ENCODE data around the gene RND2. TPM values are rescaled to one million over a fixed set of nuclear protein-coding genes. Genes with fewer than 3 reads are reported as not detected.

The RND2 gene
- total RNA-seq, 1 experiment from 2014 or later = 0.40 TPM

GRCh38 chr17:43025290-43025657, 243 bp downstream of the RND2 start:
- no peak for TF ChIP-seq CTCF (IDR thresholded peaks at IDR 0.05; ENCODE audit: unreplicated experiment)
- H3K27ac Mint-ChIP-seq (ENCODE audit: unreplicated experiment) = no peak overlapping the region

GRCh38 chr17:43025766-43026537, 921 bp downstream of the RND2 start:
- Mint-ChIP-seq H3K4me3 (ENCODE audit: low read depth, unreplicated experiment) (peak overlapping the region; percentile 79), H3K27ac (ENCODE audit: unreplicated experiment) (no peak overlapping the region), H3K36me3 (ENCODE audit: insufficient read depth, unreplicated experiment) (peaks cover 34% of the 10 kb centered on the region), H3K27me3 (ENCODE audit: unreplicated experiment) (peaks cover 43% of the 10 kb centered on the region), H3K4me1 (ENCODE audit: low read depth, unreplicated experiment) (peaks cover 10% of the 10 kb centered on the region), H3K9me3 (ENCODE audit: low read depth, unreplicated experiment) (no peaks in the 10 kb centered on the region)
- DNase-seq = no peak
- no TSS peak for BruUV-seq (replicated peaks)
- no peak for TF ChIP-seq CTCF (IDR thresholded peaks at IDR 0.05; ENCODE audit: unreplicated experiment)
- intact Hi-C loops (cut with micrococcal nuclease; ENCODE audit: unreplicated experiment) = loop anchor here (2.0 to 10.0 kb wide), 2 partner anchors 103 to 319 kb away; no protein-coding TSS in a partner anchor
- CTCF ChIA-PET = interaction anchor here (0.6 to 1.5 kb wide), 2 partner anchors 103 to 307 kb away, joined by 4 to 5 read pairs; no protein-coding TSS in a partner anchor

More at GRCh38 chr17:43025290-43025657, 243 bp downstream of the RND2 start:
- no TSS peak for BruUV-seq (replicated peaks)
- intact Hi-C loops (cut with micrococcal nuclease; ENCODE audit: unreplicated experiment) = loop anchor here (2.0 to 10.0 kb wide), 2 partner anchors 104 to 320 kb away; no protein-coding TSS in a partner anchor
- Mint-ChIP-seq H3K9me3 (ENCODE audit: low read depth, unreplicated experiment) (no peaks in the 10 kb centered on the region), H3K4me3 (ENCODE audit: low read depth, unreplicated experiment) (peak overlapping the region; percentile 79), H3K36me3 (ENCODE audit: insufficient read depth, unreplicated experiment) (peaks cover 40% of the 10 kb centered on the region), H3K27me3 (ENCODE audit: unreplicated experiment) (peaks cover 43% of the 10 kb centered on the region), H3K4me1 (ENCODE audit: low read depth, unreplicated experiment) (peaks cover 16% of the 10 kb centered on the region)
- no peak for DNase-seq
- CTCF ChIA-PET = interaction anchor here (0.6 to 1.8 kb wide), 3 partner anchors 104 to 308 kb away, joined by 4 to 28 read pairs (median 5); no protein-coding TSS in a partner anchor

GRCh38 chr17:43026595-43026994, 1.6 kb downstream of the RND2 start:
- peaks cover 27% of the 10 kb centered on the region for H3K36me3 Mint-ChIP-seq (ENCODE audit: insufficient read depth, unreplicated experiment)
- CTCF ChIA-PET = interaction anchor here (1.5 kb wide), 1 partner anchor 103 kb away, joined by 4 read pairs; no protein-coding TSS in a partner anchor
- no TSS peak for BruUV-seq (replicated peaks)
- peaks cover 43% of the 10 kb centered on the region for H3K27me3 Mint-ChIP-seq (ENCODE audit: unreplicated experiment)
- H3K4me1 Mint-ChIP-seq (ENCODE audit: low read depth, unreplicated experiment) = peaks cover 10% of the 10 kb centered on the region
- intact Hi-C loops (cut with micrococcal nuclease; ENCODE audit: unreplicated experiment) = loop anchor here (10.0 kb wide), 1 partner anchor 318 kb away; no protein-coding TSS in a partner anchor
- no peaks in the 10 kb centered on the region for H3K9me3 Mint-ChIP-seq (ENCODE audit: low read depth, unreplicated experiment)
- TF ChIP-seq CTCF (IDR thresholded peaks at IDR 0.05; ENCODE audit: unreplicated experiment) = no peak
- no peak overlapping the region for H3K27ac Mint-ChIP-seq (ENCODE audit: unreplicated experiment)
- DNase-seq = no peak
- no peak overlapping the region for H3K4me3 Mint-ChIP-seq (ENCODE audit: low read depth, unreplicated experiment)

GRCh38 chr17:43027091-43028032, 2.3 kb downstream of the RND2 start:
- no peak for TF ChIP-seq CTCF (IDR thresholded peaks at IDR 0.05; ENCODE audit: unreplicated experiment)
- intact Hi-C loops (cut with micrococcal nuclease; ENCODE audit: unreplicated experiment) = loop anchor here (10.0 kb wide), 1 partner anchor 317 kb away; no protein-coding TSS in a partner anchor
- BruUV-seq (replicated peaks) = no TSS peak
- CTCF ChIA-PET = interaction anchor here (0.5 kb wide), 1 partner anchor 783 kb away, joined by 3 read pairs; no protein-coding TSS in a partner anchor
- peaks cover 19% of the 10 kb centered on the region for H3K36me3 Mint-ChIP-seq (ENCODE audit: insufficient read depth, unreplicated experiment)
- no peak overlapping the region for H3K27ac Mint-ChIP-seq (ENCODE audit: unreplicated experiment)
- no peaks in the 10 kb centered on the region for H3K9me3 Mint-ChIP-seq (ENCODE audit: low read depth, unreplicated experiment)
- H3K4me1 Mint-ChIP-seq (ENCODE audit: low read depth, unreplicated experiment) = peaks cover 10% of the 10 kb centered on the region
- no peak overlapping the region for H3K4me3 Mint-ChIP-seq (ENCODE audit: low read depth, unreplicated experiment)
- peaks cover 43% of the 10 kb centered on the region for H3K27me3 Mint-ChIP-seq (ENCODE audit: unreplicated experiment)
- no peak for DNase-seq
